ENCODE results near the gene GRIK4. TPM values are rescaled to one million over a fixed set of nuclear protein-coding genes. Genes with fewer than 3 reads are reported as not detected.

GRIK4 gene
- total and polyA plus RNA-seq, 9 of the 15 experiments (the other 6 are each of a cell fraction or from before 2014, with no cell fraction given) = not detected

DNA sequence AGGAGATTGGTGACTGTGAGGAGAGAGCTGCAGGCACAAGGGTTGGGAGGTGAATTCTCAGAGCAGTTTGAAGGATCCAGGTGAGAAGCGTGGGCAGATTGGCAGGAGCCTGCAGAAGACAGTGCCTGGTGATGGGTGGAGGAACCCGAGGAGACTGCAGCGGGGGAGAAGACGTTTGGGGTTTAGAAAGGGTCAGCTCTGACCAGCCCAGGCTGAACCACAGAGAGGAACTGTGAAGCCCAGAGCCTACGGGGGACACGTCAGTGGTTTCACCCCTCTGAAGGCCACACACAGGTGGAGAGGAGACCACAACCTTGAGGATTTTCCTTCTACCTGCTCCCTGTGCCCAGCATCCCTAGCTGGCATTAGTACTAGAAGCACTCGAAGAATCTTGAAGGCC is 357.5 kb downstream of the GRIK4 start (continued):
- TF ChIP-seq IFI16 (CRISPR knock-in tag; IDR thresholded peaks at IDR 0.05) = no peak
- no peak for TF ChIP-seq PCBP1 (IDR thresholded peaks at IDR 0.05; ENCODE audit: low read depth, low read length, poor library complexity, severe bottlenecking)

DNA sequence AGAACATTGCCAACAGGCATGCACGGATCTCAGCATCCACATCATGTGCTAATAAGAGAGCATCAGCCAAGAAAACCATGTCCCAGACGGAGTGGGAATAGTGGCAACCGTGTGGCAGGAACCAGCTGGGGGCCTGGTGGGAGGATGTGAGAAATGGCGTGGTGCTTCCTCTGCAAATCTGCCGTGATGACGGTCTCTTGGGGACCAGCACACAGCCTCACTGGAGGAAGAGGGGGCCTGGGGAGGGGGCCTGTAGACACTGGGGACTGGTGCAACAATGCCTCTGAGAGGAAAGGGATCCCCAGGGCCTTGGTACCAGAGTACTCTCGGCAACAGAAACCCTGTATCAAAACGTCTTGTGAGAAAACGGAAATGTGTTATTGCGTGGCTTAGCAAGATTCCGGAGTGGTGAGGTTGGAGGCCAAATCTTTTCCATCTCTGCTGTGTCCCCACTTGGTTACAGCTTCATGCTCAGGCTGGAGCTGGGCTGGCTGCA is 358.0 kb downstream of the GRIK4 start:
- H4K20me1 ChIP-seq (replicated peaks; ENCODE audit: control insufficient read depth, insufficient read depth, low read length) = no peaks in the 10 kb centered on the region; the same call in 1 of the 2 replicates
- no peak overlapping the region for H3K4me3 ChIP-seq
- no peak for FAIRE-seq
- no peaks in the 10 kb centered on the region for H3K4me1 ChIP-seq (replicated peaks in 1 of 2; ENCODE audit: control insufficient read depth in 2 of 2, insufficient read depth in 2 of 2, low read length in 2 of 2)
- DNase-seq (ENCODE audit: extremely low read depth in 1 of 4, low spot score in 3 of 4) = no peak
- H3K9me1 ChIP-seq (ENCODE audit: control insufficient read depth, insufficient read depth, low read length) = no peaks in the 10 kb centered on the region
- no peak overlapping the region for H2AFZ ChIP-seq (ENCODE audit: low read depth, low read length)
- H3K79me2 ChIP-seq (ENCODE audit: control insufficient read depth, insufficient read depth, low read length) = no peaks in the 10 kb centered on the region
- 3% methylated on average over 10 of the region's 11 CpGs for WGBS (ENCODE audit: insufficient coverage, low coverage, missing lambda C conversion rate)
- no peak overlapping the region for H3K27ac ChIP-seq (ENCODE audit: extremely low read depth, low read depth, low read length)
- in situ Hi-C loops (cut with MboI) = no loop called here
- peaks cover 4 to 62% of the 10 kb centered on the region in 2 experiments; a peak in 3 of 5 replicates for H3K27me3 ChIP-seq (ENCODE audit: control insufficient read depth in 2 of 2, insufficient read depth in 2 of 2, low read length in 2 of 2)
- no peak overlapping the region for H3K9ac ChIP-seq (ENCODE audit: insufficient read depth in 1 of 2, low read depth in 2 of 2, low read length in 2 of 2)
- ATAC-seq = no peak
- no peaks in the 10 kb centered on the region for H3K9me3 ChIP-seq (replicated peaks; ENCODE audit: control insufficient read depth, insufficient read depth, low read depth, low read length)
- no TSS peak for BruUV-seq (replicated peaks)
- ChIA-PET POLR2A (interaction anchor here (0.7 kb wide), 1 partner anchor 351 kb away, joined by 3 read pairs; no protein-coding TSS in a partner anchor), CTCF (ENCODE audit: low intra/inter-chr PET ratio) (no interaction called here)
- no peak overlapping the region for H3K4me2 ChIP-seq (ENCODE audit: insufficient read depth, low read length)
- H3K36me3 ChIP-seq (ENCODE audit: control insufficient read depth, insufficient read depth, low read length) = no peaks in the 10 kb centered on the region
- intact Hi-C loops (cut with micrococcal nuclease) = no loop called here
- TF ChIP-seq MTA2 (IDR thresholded peaks at IDR 0.05; ENCODE audit: low read depth) (no peak), ATF6 (CRISPR knock-in tag; IDR thresholded peaks at IDR 0.05) (no peak), KLF1 (tag; IDR thresholded peaks at IDR 0.05) (no peak), CBFA2T2 (conservative IDR thresholded peaks at IDR 0.05) (no peak), MED1 (CRISPR knock-in tag; IDR thresholded peaks at IDR 0.05; ENCODE audit: borderline replicate concordance) (no peak)
- TF ChIP-seq, protein P1, sequence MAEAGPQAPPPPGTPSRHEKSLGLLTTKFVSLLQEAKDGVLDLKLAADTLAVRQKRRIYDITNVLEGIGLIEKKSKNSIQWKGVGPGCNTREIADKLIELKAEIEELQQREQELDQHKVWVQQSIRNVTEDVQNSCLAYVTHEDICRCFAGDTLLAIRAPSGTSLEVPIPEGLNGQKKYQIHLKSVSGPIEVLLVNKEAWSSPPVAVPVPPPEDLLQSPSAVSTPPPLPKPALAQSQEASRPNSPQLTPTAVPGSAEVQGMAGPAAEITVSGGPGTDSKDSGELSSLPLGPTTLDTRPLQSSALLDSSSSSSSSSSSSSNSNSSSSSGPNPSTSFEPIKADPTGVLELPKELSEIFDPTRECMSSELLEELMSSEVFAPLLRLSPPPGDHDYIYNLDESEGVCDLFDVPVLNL (CRISPR knock-in tag; IDR thresholded peaks at IDR 0.05; ENCODE audit: low read depth) = no peak
- TF ChIP-seq, protein P2, sequence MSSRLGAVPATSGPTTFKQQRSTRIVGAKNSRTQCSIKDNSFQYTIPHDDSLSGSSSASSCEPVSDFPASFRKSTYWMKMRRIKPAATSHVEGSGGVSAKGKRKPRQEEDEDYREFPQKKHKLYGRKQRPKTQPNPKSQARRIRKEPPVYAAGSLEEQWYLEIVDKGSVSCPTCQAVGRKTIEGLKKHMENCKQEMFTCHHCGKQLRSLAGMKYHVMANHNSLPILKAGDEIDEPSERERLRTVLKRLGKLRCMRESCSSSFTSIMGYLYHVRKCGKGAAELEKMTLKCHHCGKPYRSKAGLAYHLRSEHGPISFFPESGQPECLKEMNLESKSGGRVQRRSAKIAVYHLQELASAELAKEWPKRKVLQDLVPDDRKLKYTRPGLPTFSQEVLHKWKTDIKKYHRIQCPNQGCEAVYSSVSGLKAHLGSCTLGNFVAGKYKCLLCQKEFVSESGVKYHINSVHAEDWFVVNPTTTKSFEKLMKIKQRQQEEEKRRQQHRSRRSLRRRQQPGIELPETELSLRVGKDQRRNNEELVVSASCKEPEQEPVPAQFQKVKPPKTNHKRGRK (tag; IDR thresholded peaks at IDR 0.05) = no peak

All from K562 (cell line).